Panc1 (cell line): ENCODE data around the gene MAML3. TPM values are rescaled to one million over a fixed set of nuclear protein-coding genes. Genes with fewer than 3 reads are reported as not detected.
A peak's percentile ranks its signal among the peaks of the same experiment; 100 is the strongest.

ENCODE experiments used
- ATAC-seq: fragments of 200-7000 bp; cut with Tn5 transposase; 2 replicates; pipeline ENCODE4 v1.9.1; 2020; ENCODE audit warnings: mild to moderate bottlenecking, moderate library complexity
- BruUV-seq: library from RNA; stranded (reverse); fragments of 400-500 nt; replicated peaks from 2 replicates; lab custom pipeline; 2021; lab: Mats Ljungman, UMichigan
- CTCF ChIA-PET: fragments of 300-600 bp; sonication (Branson Sonifier 250); formaldehyde crosslinking; loops from one replicate; lab custom pipeline; 2022; ENCODE audit warnings: antibody characterized with exemption; lab: Charles Lee
- POLR2A ChIA-PET: fragments of 300-600 bp; sonication (Branson Sonifier 250); formaldehyde crosslinking; loops from one replicate; lab custom pipeline; 2022; ENCODE audit warnings: antibody characterized with exemption; lab: Charles Lee
- DNase-seq: peaks from one replicate; pipeline ENCODE4 v3.0.0-alpha.2; 2010; ENCODE audit warnings: low read depth, low spot score
- H3K27ac ChIP-seq: 2 replicates; pipeline ENCODE4 v1.5.1; 2011; ENCODE audit warnings: mild to moderate bottlenecking, low read length, inconsistent platforms
- H3K27me3 ChIP-seq: fragments of 200-500 bp; sonication (Bioruptor generic); 2 replicates; pipeline ENCODE4 v1.6.0; 2014; ENCODE audit warnings: low read length, inconsistent platforms; ENCODE audit not compliant: control insufficient read depth, insufficient read depth
- H3K36me3 ChIP-seq: fragments of 200-500 bp; sonication (Bioruptor generic); 2 replicates; pipeline ENCODE4 v1.5.1; 2014; ENCODE audit warnings: inconsistent platforms, mild to moderate bottlenecking, low read length, moderate library complexity; ENCODE audit not compliant: control insufficient read depth, insufficient read depth
- H3K4me1 ChIP-seq: 2 replicates; pipeline ENCODE4 v1.5.1; 2011; ENCODE audit warnings: inconsistent platforms, mild to moderate bottlenecking, low read length, moderate library complexity; ENCODE audit not compliant: control insufficient read depth, insufficient read depth
- H3K4me3 ChIP-seq, 2 experiments: 2 replicates each; pipeline ENCODE4 v1.5.1; 2011 to 2012; ENCODE audit warnings: low read depth in 2 of 2, low read length in 2 of 2, mild to moderate bottlenecking in 2 of 2, inconsistent platforms in 1 of 2, moderate library complexity in 1 of 2
- H3K9me3 ChIP-seq: fragments of 200-500 bp; sonication (Bioruptor generic); 2 replicates; pipeline ENCODE4 v1.5.1; 2014; ENCODE audit warnings: low read depth, mild to moderate bottlenecking, inconsistent platforms, low read length, moderate library complexity; ENCODE audit not compliant: control insufficient read depth, insufficient read depth
- POLR2AphosphoS5 ChIP-seq: IDR thresholded peaks from 2 replicates; pipeline ENCODE4 v1.6.1; 2012; ENCODE audit warnings: mild to moderate bottlenecking, low read depth, low read length, moderate library complexity
- SIN3A ChIP-seq: IDR thresholded peaks from 2 replicates; pipeline ENCODE4 v1.6.1; 2012; ENCODE audit warnings: low read depth, mild to moderate bottlenecking, low read length, moderate library complexity, borderline replicate concordance; ENCODE audit not compliant: insufficient read depth
- TCF7L2 ChIP-seq: IDR thresholded peaks from 2 replicates; pipeline ENCODE4 v1.6.1; 2011; ENCODE audit warnings: mild to moderate bottlenecking, low read depth, low read length, inconsistent platforms
- in situ Hi-C: cut with HindIII; loops from 2 replicates; pipeline ENCODE4 v1.10.0; 2016; ENCODE audit warnings: low sequenced_read_pairs, low pct_unique_long_range_greater_than_20kb
- intact Hi-C: fragments of 100-400 bp; cut with micrococcal nuclease; formaldehyde crosslinking; loops from one replicate; pipeline ENCODE4 v1.10.0; 2022; ENCODE audit not compliant: unreplicated experiment
- total RNA-seq: library from RNA; stranded (reverse); gene quantifications from one replicate; pipeline ENCODE4 v1.2.1, GENCODE V29; 2021; ENCODE audit not compliant: unreplicated experiment
- TF ChIP-seq, protein P1 (sequence below): fragments of 450-650 bp; IDR thresholded peaks from 2 replicates; pipeline ENCODE4 v1.5.1; 2017; ENCODE audit warnings: mild to moderate bottlenecking
- TF ChIP-seq, protein P2 (sequence below), 2 experiments: IDR thresholded peaks; 2 replicates each; pipeline ENCODE4 v1.6.1; 2011 to 2012; ENCODE audit warnings: low read depth in 2 of 2, control low read depth in 1 of 2, low read length in 1 of 2, mild to moderate bottlenecking in 1 of 2, moderate library complexity in 1 of 2; ENCODE audit not compliant: insufficient read depth in 1 of 2

MAML3 gene
- total RNA-seq, 1 experiment from 2014 or later, result 7.7 TPM

DNA sequence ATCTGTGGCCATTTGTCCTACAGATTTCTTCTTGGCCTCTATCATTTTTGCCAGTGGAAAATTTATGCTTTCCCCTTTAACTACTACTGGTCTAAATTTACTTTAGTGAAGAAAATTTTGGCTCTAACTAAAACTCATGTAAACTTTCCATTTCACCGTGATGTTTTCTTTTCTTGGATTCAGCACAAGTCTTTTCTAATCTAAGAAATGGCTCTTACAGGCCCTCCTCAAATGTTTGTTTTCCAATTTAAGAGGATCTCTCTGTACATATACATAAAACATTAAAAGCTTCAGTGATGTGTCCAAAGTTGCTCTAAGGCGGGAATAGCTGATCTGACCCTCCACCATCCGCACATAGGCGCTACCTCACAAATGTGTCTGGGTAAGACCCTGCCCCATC lies 68.1 kb downstream of the MAML3 start:
- ChIA-PET CTCF (no interaction called here), POLR2A (interaction anchor here (1.9 kb wide), 1 partner anchor 10 kb away, joined by 6 read pairs; no protein-coding TSS in a partner anchor)
- H3K27ac ChIP-seq, result peak overlapping the region; percentile 96
- no TSS peak for BruUV-seq
- in situ Hi-C loops, result no loop called here
- TF ChIP-seq, protein P1, sequence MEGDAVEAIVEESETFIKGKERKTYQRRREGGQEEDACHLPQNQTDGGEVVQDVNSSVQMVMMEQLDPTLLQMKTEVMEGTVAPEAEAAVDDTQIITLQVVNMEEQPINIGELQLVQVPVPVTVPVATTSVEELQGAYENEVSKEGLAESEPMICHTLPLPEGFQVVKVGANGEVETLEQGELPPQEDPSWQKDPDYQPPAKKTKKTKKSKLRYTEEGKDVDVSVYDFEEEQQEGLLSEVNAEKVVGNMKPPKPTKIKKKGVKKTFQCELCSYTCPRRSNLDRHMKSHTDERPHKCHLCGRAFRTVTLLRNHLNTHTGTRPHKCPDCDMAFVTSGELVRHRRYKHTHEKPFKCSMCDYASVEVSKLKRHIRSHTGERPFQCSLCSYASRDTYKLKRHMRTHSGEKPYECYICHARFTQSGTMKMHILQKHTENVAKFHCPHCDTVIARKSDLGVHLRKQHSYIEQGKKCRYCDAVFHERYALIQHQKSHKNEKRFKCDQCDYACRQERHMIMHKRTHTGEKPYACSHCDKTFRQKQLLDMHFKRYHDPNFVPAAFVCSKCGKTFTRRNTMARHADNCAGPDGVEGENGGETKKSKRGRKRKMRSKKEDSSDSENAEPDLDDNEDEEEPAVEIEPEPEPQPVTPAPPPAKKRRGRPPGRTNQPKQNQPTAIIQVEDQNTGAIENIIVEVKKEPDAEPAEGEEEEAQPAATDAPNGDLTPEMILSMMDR, result no peak
- TF ChIP-seq POLR2AphosphoS5 (no peak), SIN3A (no peak), TCF7L2 (no peak)
- TF ChIP-seq, protein P2, sequence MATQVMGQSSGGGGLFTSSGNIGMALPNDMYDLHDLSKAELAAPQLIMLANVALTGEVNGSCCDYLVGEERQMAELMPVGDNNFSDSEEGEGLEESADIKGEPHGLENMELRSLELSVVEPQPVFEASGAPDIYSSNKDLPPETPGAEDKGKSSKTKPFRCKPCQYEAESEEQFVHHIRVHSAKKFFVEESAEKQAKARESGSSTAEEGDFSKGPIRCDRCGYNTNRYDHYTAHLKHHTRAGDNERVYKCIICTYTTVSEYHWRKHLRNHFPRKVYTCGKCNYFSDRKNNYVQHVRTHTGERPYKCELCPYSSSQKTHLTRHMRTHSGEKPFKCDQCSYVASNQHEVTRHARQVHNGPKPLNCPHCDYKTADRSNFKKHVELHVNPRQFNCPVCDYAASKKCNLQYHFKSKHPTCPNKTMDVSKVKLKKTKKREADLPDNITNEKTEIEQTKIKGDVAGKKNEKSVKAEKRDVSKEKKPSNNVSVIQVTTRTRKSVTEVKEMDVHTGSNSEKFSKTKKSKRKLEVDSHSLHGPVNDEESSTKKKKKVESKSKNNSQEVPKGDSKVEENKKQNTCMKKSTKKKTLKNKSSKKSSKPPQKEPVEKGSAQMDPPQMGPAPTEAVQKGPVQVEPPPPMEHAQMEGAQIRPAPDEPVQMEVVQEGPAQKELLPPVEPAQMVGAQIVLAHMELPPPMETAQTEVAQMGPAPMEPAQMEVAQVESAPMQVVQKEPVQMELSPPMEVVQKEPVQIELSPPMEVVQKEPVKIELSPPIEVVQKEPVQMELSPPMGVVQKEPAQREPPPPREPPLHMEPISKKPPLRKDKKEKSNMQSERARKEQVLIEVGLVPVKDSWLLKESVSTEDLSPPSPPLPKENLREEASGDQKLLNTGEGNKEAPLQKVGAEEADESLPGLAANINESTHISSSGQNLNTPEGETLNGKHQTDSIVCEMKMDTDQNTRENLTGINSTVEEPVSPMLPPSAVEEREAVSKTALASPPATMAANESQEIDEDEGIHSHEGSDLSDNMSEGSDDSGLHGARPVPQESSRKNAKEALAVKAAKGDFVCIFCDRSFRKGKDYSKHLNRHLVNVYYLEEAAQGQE (IDR thresholded peaks at IDR 0.05; ENCODE audit: insufficient read depth in 1 of 2, low read depth in 2 of 2, low read length in 1 of 2), result no peak
- DNase-seq (no peak), ATAC-seq (no peak)
- 0 out of 4 replicates have a peak overlapping the region, but pooled peaks have one; percentile 6 to 9 for H3K4me3 ChIP-seq
- H3K9me3 ChIP-seq, result no peaks in the 10 kb centered on the region
- H3K36me3 ChIP-seq, result no peaks in the 10 kb centered on the region
- peaks cover 85% of the 10 kb centered on the region for H3K4me1 ChIP-seq
- H3K27me3 ChIP-seq, result no peaks in the 10 kb centered on the region
- intact Hi-C loops, result loop anchor here (10.0 kb wide), 1 partner anchor 71 kb away; no protein-coding TSS in a partner anchor

DNA sequence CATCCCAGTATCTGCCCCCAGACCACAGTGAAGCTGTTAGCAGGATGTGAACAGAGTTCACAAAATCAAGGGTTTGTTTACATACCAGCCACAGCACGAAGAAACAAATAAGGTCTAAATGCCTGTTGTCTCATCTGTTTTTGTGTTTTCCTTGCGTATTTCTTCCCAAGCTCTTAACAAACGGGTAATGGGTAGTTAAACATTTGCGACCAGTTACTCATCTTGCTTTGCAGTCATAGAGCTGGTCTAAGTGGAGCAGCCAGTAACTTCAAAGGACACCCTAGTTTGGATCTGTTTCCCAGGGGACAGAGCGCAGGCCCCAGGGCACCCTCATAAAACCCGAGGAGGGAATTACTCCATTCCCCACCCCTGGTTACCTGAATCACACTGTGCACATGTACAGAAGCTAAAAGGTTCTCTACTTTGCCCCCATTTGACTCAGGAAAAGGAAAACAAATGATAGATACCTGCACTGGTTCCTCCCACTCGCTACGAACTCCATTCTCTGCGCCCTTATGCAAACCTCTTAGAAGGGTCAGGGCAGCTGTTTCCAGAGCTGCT lies 68.8 kb downstream of the MAML3 start:
- Histone ChIP-seq H3K36me3 (no peaks in the 10 kb centered on the region), H3K27ac (peak overlapping the region; percentile 96), H3K4me1 (peaks cover 87% of the 10 kb centered on the region), H3K9me3 (no peaks in the 10 kb centered on the region), H3K27me3 (no peaks in the 10 kb centered on the region), H3K4me3 (peak overlapping the region; percentile 6 to 40; a peak in 3 of 4 replicates)
- no peak for TF ChIP-seq SIN3A
- TF ChIP-seq TCF7L2, result peak; percentile 98
- TF ChIP-seq, protein P2 (IDR thresholded peaks at IDR 0.05; ENCODE audit: insufficient read depth in 1 of 2, low read depth in 2 of 2, low read length in 1 of 2), result no peak
- ChIA-PET CTCF (no interaction called here), POLR2A (interaction anchor here (0.6 to 1.9 kb wide), 3 partner anchors 11 to 352 kb away, joined by 4 to 15 read pairs (median 6); no protein-coding TSS in a partner anchor)
- ATAC-seq (peak; percentile 85), DNase-seq (no peak)
- BruUV-seq, result no TSS peak
- intact Hi-C loops (loop anchor here (10.0 kb wide), 1 partner anchor 70 kb away; no protein-coding TSS in a partner anchor), in situ Hi-C loops (no loop called here)
